NCI-H446 treated with DMSO at 0.1 percent for 48 hours (cell line): Measurements from ENCODE around the gene POU1F1.
"Not testable (repeated sequence)": the region's sequence is repeated elsewhere in the genome, so short reads cannot be mapped to it uniquely, and the experiment has no call there.

Source experiments
- DNase-seq: peaks from one replicate; lab custom pipeline; 2025; lab: John Stamatoyannopoulos, UW

The POU1F1 gene

GRCh38 chr3:87250009-87250408 lies 26.4 kb downstream of the POU1F1 start:
- DNase-seq, result no peak

DNA sequence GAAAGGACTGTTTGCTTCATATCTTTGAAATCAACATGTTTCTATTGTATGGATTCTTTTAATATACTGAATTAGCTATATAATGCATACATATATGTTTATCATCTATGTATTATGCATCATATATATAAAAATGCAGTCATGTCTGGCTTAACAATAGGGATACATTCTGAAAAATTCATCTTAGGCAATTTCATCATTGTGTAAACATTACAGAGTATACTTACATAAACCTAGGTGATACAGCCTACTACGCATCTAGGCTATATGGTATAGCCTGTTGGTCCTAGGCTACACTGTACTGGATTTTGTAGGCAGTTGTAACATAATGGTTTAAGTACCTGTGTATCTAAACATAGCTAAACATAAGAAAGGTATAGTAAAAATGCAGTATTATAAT lies 27.6 kb downstream of the POU1F1 start:
- DNase-seq, result no peak

- not testable (repeated sequence) for DNase-seq
Observed at GRCh38 chr3:87248231-87248630, 28.2 kb downstream of the POU1F1 start.

DNA sequence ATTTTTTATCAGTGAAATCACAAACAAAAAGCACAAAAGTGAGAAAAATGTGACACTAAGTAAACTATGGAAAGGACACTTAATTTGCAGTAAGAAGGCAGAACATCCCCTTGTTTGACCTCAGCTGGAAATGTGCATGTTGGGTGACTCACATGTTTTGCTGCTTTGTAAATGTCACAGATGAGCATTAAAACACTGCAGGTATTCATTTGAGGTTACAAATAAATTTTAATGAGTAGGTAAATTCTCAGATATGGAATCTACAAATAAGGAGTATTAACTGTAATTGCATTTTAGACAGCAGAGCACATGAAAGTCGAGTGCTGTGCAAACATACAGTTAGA lies 29.0 kb downstream of the POU1F1 start:
- no peak for DNase-seq

GRCh38 chr3:87246662-87247429 lies 29.5 kb downstream of the POU1F1 start:
- no peak for DNase-seq

GRCh38 chr3:87236093-87236492 lies 40.3 kb downstream of the POU1F1 start:
- no peak for DNase-seq

- no peak for DNase-seq
Observed at GRCh38 chr3:87233805-87234204, 42.6 kb downstream of the POU1F1 start.

GRCh38 chr3:87229113-87229512 lies 47.3 kb downstream of the POU1F1 start:
- DNase-seq, result no peak

GRCh38 chr3:87228316-87228715 lies 48.1 kb downstream of the POU1F1 start:
- DNase-seq, result no peak

GRCh38 chr3:87227835-87228144 lies 48.6 kb downstream of the POU1F1 start:
- no peak for DNase-seq

DNA sequence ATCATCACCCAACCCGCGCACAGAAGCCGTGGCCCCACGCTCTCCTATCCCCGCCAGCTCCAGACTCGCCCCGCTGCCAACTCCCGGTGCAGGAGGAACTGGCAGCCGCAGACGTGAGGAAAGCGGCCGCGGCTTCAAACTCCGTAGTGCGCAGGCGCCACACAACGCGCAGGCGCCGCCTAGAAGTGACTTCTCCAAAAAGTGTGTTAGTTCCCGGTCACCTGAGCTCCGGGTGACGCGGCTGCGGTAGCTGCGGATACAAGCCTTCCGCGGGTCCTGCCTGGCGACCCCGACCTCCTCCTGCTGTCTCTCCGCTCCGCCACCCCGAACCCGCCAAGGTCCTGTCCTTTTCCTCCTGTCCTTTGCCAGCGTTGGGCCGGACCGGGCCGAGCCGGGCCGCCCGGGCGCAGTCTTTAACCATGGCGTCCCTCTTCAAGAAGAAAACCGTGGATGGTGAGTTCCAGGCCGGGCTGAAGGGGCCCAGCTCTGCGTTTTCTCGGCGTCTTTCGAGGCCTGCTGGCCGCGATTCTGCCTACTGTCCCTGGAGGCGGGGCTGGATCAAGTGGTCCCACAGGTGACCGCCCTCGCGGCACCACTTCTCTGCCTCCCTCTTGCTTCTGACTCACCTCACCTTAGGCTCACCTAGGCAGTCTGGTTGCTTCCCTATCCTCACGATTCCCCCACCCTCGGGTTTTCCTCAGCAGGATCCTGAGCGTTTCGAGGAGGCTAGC lies 49.1 kb downstream of the POU1F1 start, which contains the start of gene CHMP2B:
TSS of gene CHMP2B (plus strand) at position 206 of the 731 bp plus-strand sequence. CDS start at position 420, 214 bp downstream.
- peak; percentile 54 for DNase-seq

DNA sequence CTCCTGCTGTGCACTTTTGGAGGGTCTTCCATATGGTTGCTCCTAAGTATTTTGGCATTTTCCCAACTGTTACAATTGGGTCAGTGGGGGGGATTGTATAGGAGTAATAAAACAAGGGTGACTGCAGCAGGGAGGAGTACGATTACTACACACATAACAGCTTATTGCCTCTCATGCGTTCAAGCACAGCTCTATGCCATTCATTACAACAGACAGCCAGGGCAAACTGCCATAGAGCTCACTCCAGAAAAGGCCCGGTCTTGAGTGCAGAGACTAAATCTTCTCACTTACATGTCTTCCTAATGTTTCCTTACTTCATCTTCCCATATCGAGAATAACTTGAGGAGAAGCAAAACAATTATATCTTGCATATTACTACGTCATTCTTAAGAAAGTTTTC lies 50.7 kb downstream of the POU1F1 start:
- DNase-seq, result peak; percentile 24

DNA sequence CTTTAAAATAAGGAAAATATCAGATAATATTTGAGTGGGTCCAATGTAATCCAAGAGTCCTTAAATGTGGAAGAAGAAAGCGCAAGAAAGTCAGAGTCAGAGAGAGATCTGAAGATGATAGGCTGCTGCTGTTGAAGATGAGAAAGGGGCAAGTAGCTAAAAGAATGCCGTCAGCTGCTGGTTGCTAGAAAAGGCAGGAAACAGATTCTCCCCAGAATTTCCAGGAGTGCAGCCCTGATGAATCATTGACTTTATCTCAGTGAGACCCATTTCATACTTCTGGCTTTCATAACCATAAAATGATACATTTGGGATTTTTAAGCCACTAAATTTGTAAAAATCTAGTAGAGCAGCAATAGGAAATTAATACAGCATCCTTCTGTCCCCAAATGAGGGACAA lies 56.8 kb downstream of the POU1F1 start:
- no peak for DNase-seq

- no peak for DNase-seq
Observed at GRCh38 chr3:87218560-87218959, 57.8 kb downstream of the POU1F1 start.
